GM12878 (cell line): ENCODE measurements around the gene SEPTIN14. TPM values are rescaled to one million over a fixed set of nuclear protein-coding genes. Genes with fewer than 3 reads are reported as not detected.

Experiments
- ATAC-seq: fragments of 200-7000 bp; cut with Tn5 transposase; 3 replicates; pipeline ENCODE4 v1.9.1; 2020; ENCODE audit warnings: mild to moderate bottlenecking, moderate library complexity
- BruUV-seq: library from RNA; stranded (reverse); fragments of 400-500 nt; replicated peaks from 2 replicates; lab custom pipeline; 2021; lab: Mats Ljungman, UMichigan
- CTCF ChIA-PET: fragments of 300-600 bp; sonication (Branson Sonifier 250); formaldehyde crosslinking; extraction: SDS; loops from one replicate; lab custom pipeline; 2021; ENCODE audit warnings: inconsistent platforms; lab: Yijun Ruan, JAX
- POLR2A ChIA-PET: fragments of 350-600 bp; formaldehyde crosslinking; extraction: SDS; loops from one replicate; lab custom pipeline; 2021; ENCODE audit warnings: inconsistent platforms; lab: Charles Lee
- RAD21 ChIA-PET: fragments of 300-600 bp; sonication (Branson Sonifier 250); formaldehyde crosslinking; loops from one replicate; lab custom pipeline; 2023; ENCODE audit warnings: antibody characterized with exemption; ENCODE audit not compliant: unreplicated experiment; lab: Charles Lee
- SMC1A ChIA-PET: fragments of 300-600 bp; sonication (Branson Sonifier 250); formaldehyde crosslinking; loops from one replicate; lab custom pipeline; 2023; ENCODE audit not compliant: unreplicated experiment, uncharacterized antibody; lab: Charles Lee
- DNase-seq: peaks from one replicate; pipeline ENCODE4 v3.0.0-alpha.2; 2011; ENCODE audit warnings: low read depth, low spot score
- FAIRE-seq: peaks from 3 replicates; lab custom pipeline; 2011; peaks lifted over from hg19 to GRCh38; lab: Jason Lieb, UNC
- H2AFZ ChIP-seq: 2 replicates; pipeline ENCODE4 v1.6.0; 2011; ENCODE audit warnings: low read depth, low read length, control low read depth; ENCODE audit not compliant: control insufficient read depth
- H3K27ac ChIP-seq: 2 replicates; pipeline ENCODE4 v1.5.1; 2011; ENCODE audit warnings: control low read depth; ENCODE audit not compliant: control insufficient read depth, insufficient read depth
- H3K27me3 ChIP-seq, 2 experiments: replicated peaks in 1 of 2; 2 replicates each; pipeline versions ENCODE4 v1.6.0 to v1.6.1; 2011; ENCODE audit warnings: low read length in 1 of 2; ENCODE audit not compliant: control insufficient read depth in 2 of 2, insufficient read depth in 2 of 2
- H3K36me3 ChIP-seq, 2 experiments: 2 replicates each; pipeline ENCODE4 v1.5.1; 2011; ENCODE audit warnings: low read length in 1 of 2; ENCODE audit not compliant: control insufficient read depth in 2 of 2, insufficient read depth in 2 of 2
- H3K4me1 ChIP-seq: 2 replicates; pipeline ENCODE4 v1.6.1; 2011; ENCODE audit warnings: mild to moderate bottlenecking, low read length, moderate library complexity, mixed read lengths; ENCODE audit not compliant: control insufficient read depth, insufficient read depth
- H3K4me2 ChIP-seq: 2 replicates; pipeline ENCODE4 v1.6.0; 2011; ENCODE audit warnings: control low read depth; ENCODE audit not compliant: control insufficient read depth, insufficient read depth
- H3K4me3 ChIP-seq: fragments of 200-600 bp; sonication (generic); 2 replicates; pipeline ENCODE4 v1.5.1; 2016
- H3K79me2 ChIP-seq: 2 replicates; pipeline ENCODE4 v1.6.0; 2011; ENCODE audit warnings: low read length; ENCODE audit not compliant: control insufficient read depth, insufficient read depth
- H3K9ac ChIP-seq: 2 replicates; pipeline ENCODE4 v1.8.0; 2011; ENCODE audit warnings: low read length, control low read depth, mixed read lengths; ENCODE audit not compliant: control insufficient read depth, insufficient read depth
- H3K9me3 ChIP-seq: replicated peaks from 3 replicates; pipeline ENCODE4 v1.5.1; 2011; ENCODE audit warnings: mild to moderate bottlenecking, low read length; ENCODE audit not compliant: control insufficient read depth, insufficient read depth
- H4K20me1 ChIP-seq: 2 replicates; pipeline ENCODE4 v1.6.0; 2011; ENCODE audit not compliant: control insufficient read depth, insufficient read depth
- GATAD2B ChIP-seq: fragments of 450-650 bp; conservative IDR thresholded peaks from 2 replicates; pipeline ENCODE4 v1.6.1; 2017; ENCODE audit warnings: low read depth, mild to moderate bottlenecking, moderate library complexity
- HDAC2 ChIP-seq: fragments of 200-600 bp; sonication (generic); IDR thresholded peaks from 2 replicates; pipeline ENCODE4 v1.6.1; 2017
- MAX ChIP-seq: IDR thresholded peaks from 2 replicates; pipeline ENCODE4 v1.6.1; 2012; ENCODE audit warnings: low read depth, low read length, improper control_type of control experiment
- NRF1 ChIP-seq: conservative IDR thresholded peaks from 2 replicates; pipeline ENCODE4 v1.6.1; 2011; ENCODE audit warnings: mild to moderate bottlenecking, low read depth, low read length, improper control_type of control experiment
- PBX3 ChIP-seq: IDR thresholded peaks from 2 replicates; pipeline ENCODE4 v1.6.1; 2011; ENCODE audit warnings: mild to moderate bottlenecking, low read depth, low read length, moderate library complexity; ENCODE audit not compliant: insufficient replicate concordance
- POLR2A ChIP-seq: IDR thresholded peaks from 2 replicates; pipeline ENCODE4 v1.6.1; 2011; ENCODE audit warnings: low read depth, mild to moderate bottlenecking, low read length
- PRDM15 ChIP-seq: fragments of 450-650 bp; formaldehyde crosslinking; IDR thresholded peaks from 2 replicates; pipeline ENCODE4 v1.4.0; 2020; ENCODE audit warnings: mild to moderate bottlenecking, moderate library complexity
- RB1 ChIP-seq: fragments of 450-650 bp; formaldehyde crosslinking; IDR thresholded peaks from 2 replicates; pipeline ENCODE4 v1.6.1; 2017; ENCODE audit warnings: mild to moderate bottlenecking, borderline replicate concordance
- RELB ChIP-seq: fragments of 450-650 bp; IDR thresholded peaks from 2 replicates; pipeline ENCODE4 v1.6.1; 2017; ENCODE audit warnings: low read depth, mild to moderate bottlenecking, moderate library complexity
- SUZ12 ChIP-seq: fragments of 200-600 bp; sonication (generic); IDR thresholded peaks from one replicate; pipeline ENCODE4 v1.6.1; 2018; ENCODE audit warnings: antibody characterized with exemption, mild to moderate bottlenecking; ENCODE audit not compliant: unreplicated experiment
- WRNIP1 ChIP-seq: IDR thresholded peaks from 2 replicates; pipeline ENCODE4 v1.6.1; 2011; ENCODE audit warnings: low read depth, low read length, improper control_type of control experiment, borderline replicate concordance
- ZZZ3 ChIP-seq: IDR thresholded peaks from 2 replicates; pipeline ENCODE4 v1.6.1; 2011; ENCODE audit warnings: low read depth; ENCODE audit not compliant: control insufficient read depth, insufficient read length
- WGBS: methylation state at CpG from one replicate; pipeline ENCODE4 v1.1.6; 2016; ENCODE audit warnings: low lambda C conversion rate; ENCODE audit not compliant: insufficient replicate concordance, insufficient coverage; ENCODE audit errors: missing lambda C conversion rate; 5-methylcytosine and 5-hydroxymethylcytosine counted together
- in situ Hi-C: fragments of 300-500 bp; cut with MboI; formaldehyde crosslinking; loops from 9 replicates; pipeline ENCODE4 v1.14.3; 2018; ENCODE audit warnings: mixed read lengths
- intact Hi-C: fragments of 100-400 bp; cut with micrococcal nuclease; formaldehyde crosslinking; loops from one replicate; pipeline ENCODE4 v1.14.2; 2022; ENCODE audit not compliant: unreplicated experiment
- polyA plus RNA-seq, 11 experiments: library from polyadenylated mRNA; depleted of rRNA in 4 of 11; unstranded in 6 of 11; stranded (reverse) in 5 of 11; fragments of >200 nt; fragmentation: Nextera tagmentation in 4 of 11; fragmentation: Illumina TruSeq in 1 of 11; extraction: Ambion mirVana in 4 of 11; extraction: Trizol in 1 of 11; gene quantifications; 1 replicate in 1 of 11; 2 replicates in 10 of 11; pipeline versions ENCODE4 v1.2.1 to v1.2.3, GENCODE V29; 2011 to 2016; ENCODE audit warnings: inconsistent platforms in 2 of 11, missing spikeins in 2 of 11, low read depth in 1 of 11
- total RNA-seq, 4 experiments: library from RNA; depleted of rRNA in 3 of 4; stranded (reverse); fragments of >200 nt in 3 of 4; fragmentation: Illumina TruSeq in 1 of 4; extraction: Trizol in 1 of 4; gene quantifications; 2 replicates each; pipeline versions ENCODE4 v1.2.1 to v1.2.3, GENCODE V29; 2013 to 2021
- TF ChIP-seq, protein P1 (sequence below): fragments of 450-650 bp; IDR thresholded peaks from 2 replicates; pipeline ENCODE4 v1.6.1; 2017; ENCODE audit warnings: mild to moderate bottlenecking, moderate library complexity

Gene SEPTIN14
- total and polyA plus RNA-seq, 10 of the 15 experiments (the other 5 are each of a cell fraction or from before 2014, with no cell fraction given), result 0.01 TPM; not detected in 9

GRCh38 chr7:55877308-55877707 is 14.8 kb upstream of the SEPTIN14 start (continued):
- TF ChIP-seq, protein P1, sequence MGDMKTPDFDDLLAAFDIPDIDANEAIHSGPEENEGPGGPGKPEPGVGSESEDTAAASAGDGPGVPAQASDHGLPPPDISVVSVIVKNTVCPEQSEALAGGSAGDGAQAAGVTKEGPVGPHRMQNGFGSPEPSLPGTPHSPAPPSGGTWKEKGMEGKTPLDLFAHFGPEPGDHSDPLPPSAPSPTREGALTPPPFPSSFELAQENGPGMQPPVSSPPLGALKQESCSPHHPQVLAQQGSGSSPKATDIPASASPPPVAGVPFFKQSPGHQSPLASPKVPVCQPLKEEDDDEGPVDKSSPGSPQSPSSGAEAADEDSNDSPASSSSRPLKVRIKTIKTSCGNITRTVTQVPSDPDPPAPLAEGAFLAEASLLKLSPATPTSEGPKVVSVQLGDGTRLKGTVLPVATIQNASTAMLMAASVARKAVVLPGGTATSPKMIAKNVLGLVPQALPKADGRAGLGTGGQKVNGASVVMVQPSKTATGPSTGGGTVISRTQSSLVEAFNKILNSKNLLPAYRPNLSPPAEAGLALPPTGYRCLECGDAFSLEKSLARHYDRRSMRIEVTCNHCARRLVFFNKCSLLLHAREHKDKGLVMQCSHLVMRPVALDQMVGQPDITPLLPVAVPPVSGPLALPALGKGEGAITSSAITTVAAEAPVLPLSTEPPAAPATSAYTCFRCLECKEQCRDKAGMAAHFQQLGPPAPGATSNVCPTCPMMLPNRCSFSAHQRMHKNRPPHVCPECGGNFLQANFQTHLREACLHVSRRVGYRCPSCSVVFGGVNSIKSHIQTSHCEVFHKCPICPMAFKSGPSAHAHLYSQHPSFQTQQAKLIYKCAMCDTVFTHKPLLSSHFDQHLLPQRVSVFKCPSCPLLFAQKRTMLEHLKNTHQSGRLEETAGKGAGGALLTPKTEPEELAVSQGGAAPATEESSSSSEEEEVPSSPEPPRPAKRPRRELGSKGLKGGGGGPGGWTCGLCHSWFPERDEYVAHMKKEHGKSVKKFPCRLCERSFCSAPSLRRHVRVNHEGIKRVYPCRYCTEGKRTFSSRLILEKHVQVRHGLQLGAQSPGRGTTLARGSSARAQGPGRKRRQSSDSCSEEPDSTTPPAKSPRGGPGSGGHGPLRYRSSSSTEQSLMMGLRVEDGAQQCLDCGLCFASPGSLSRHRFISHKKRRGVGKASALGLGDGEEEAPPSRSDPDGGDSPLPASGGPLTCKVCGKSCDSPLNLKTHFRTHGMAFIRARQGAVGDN, result no peak
- TF ChIP-seq POLR2A (no peak), SUZ12 (no peak), WRNIP1 (no peak), ZZZ3 (no peak)

DNA sequence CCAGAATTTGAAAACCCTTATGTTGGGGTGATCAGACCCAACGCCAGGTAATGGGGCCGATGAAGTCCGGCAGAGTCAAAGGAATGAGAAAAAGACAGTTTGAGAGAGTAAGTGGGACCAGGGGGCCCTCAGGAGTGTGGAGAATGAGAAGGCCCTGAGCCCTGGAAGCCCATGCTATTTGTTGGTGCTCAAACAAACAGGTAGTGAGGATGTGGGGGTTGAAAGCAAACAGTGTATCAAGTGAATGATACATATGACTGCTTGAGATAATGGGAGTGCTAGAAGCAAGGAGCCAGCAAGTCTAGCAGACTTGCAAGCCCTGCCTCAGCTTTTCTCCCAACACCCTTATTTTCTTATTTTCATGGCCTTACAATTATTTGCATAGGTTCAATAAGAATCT is 11.2 kb upstream of the SEPTIN14 start:
- intact Hi-C loops, result no loop called here
- in situ Hi-C loops, result no loop called here
- Histone ChIP-seq H3K27ac (no peak overlapping the region), H3K36me3 (no peaks in the 10 kb centered on the region), H3K4me2 (no peak overlapping the region), H3K4me1 (no peaks in the 10 kb centered on the region), H3K9me3 (no peaks in the 10 kb centered on the region), H3K4me3 (no peak overlapping the region), H3K27me3 (no peaks in the 10 kb centered on the region), H3K79me2 (no peaks in the 10 kb centered on the region), H4K20me1 (no peaks in the 10 kb centered on the region), H3K9ac (no peak overlapping the region), H2AFZ (no peak overlapping the region)
- POLR2A ChIA-PET, result no interaction called here
- no peak for FAIRE-seq
- SMC1A ChIA-PET, result no interaction called here
- ATAC-seq, result no peak
- RAD21 ChIA-PET, result no interaction called here
- no TSS peak for BruUV-seq
- DNase-seq, result no peak
- WGBS, result 26% methylated on average over 3 of the region's 3 CpGs
- CTCF ChIA-PET, result no interaction called here
- no peak for TF ChIP-seq PBX3
- TF ChIP-seq RELB, result no peak
- no peak for TF ChIP-seq WRNIP1
- no peak for TF ChIP-seq GATAD2B
- TF ChIP-seq PRDM15 (CRISPR knock-in tag), result no peak
- TF ChIP-seq MAX, result no peak
- no peak for TF ChIP-seq NRF1
- TF ChIP-seq RB1, result no peak
- no peak for TF ChIP-seq HDAC2
